Peyer's patch (tissue), 4 donors: ENCODE data around the gene ITPRIP.

Experiments
- POLR2A ChIP-seq, 2 donors: fragments of 450-650 bp; IDR thresholded peaks; one replicate each; pipeline ENCODE4 v1.5.1; 2017; ENCODE audit warnings: antibody characterized with exemption in 2 of 2, mild to moderate bottlenecking in 2 of 2, moderate library complexity in 2 of 2
- TF ChIP-seq, protein P1 (sequence below), 6 experiments: fragments of 450-650 bp in 4 of 6; fragments of 200-600 bp in 2 of 6; sonication (generic) in 1 of 6; IDR thresholded peaks; one replicate each; pipeline ENCODE4 v1.5.1; 2017 to 2019; ENCODE audit warnings: antibody characterized with exemption in 6 of 6, mild to moderate bottlenecking in 3 of 6, moderate library complexity in 1 of 6

DNA sequence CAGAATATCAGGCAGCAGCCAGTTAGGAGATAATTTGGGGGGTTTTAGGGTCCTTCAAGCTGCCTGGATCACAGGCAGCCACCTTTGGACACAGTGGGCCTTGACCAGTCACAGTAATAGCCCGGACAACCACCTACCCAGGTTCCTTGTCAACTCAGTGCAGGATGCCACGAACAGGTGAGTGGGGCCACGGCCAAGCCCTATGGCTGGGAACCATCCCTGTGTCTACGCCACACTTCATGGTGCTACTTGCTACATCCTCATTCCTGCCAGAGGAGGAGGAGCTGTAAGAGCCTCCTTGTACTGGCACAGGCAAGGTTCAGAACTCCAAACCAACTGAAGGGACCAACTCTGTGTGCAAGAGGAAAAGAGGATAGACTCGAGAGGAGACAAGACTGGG lies 19.9 kb downstream of the ITPRIP start:
- TF ChIP-seq, protein P1, sequence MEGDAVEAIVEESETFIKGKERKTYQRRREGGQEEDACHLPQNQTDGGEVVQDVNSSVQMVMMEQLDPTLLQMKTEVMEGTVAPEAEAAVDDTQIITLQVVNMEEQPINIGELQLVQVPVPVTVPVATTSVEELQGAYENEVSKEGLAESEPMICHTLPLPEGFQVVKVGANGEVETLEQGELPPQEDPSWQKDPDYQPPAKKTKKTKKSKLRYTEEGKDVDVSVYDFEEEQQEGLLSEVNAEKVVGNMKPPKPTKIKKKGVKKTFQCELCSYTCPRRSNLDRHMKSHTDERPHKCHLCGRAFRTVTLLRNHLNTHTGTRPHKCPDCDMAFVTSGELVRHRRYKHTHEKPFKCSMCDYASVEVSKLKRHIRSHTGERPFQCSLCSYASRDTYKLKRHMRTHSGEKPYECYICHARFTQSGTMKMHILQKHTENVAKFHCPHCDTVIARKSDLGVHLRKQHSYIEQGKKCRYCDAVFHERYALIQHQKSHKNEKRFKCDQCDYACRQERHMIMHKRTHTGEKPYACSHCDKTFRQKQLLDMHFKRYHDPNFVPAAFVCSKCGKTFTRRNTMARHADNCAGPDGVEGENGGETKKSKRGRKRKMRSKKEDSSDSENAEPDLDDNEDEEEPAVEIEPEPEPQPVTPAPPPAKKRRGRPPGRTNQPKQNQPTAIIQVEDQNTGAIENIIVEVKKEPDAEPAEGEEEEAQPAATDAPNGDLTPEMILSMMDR (IDR thresholded peaks at IDR 0.05), result no peak
- TF ChIP-seq POLR2A (IDR thresholded peaks at IDR 0.05), result no peak
